CD1c-positive myeloid dendritic cell (primary cell): Measurements from ENCODE around the gene TAPT1.

Experiments
- DNase-seq: peaks from one replicate; pipeline ENCODE4 v3.0.0-alpha.2; 2016; ENCODE audit errors: extremely low spot score

TAPT1 gene

GRCh38 chr4:16136827-16137226, 89.4 kb downstream of the TAPT1 start:
- no peak for DNase-seq

GRCh38 chr4:16136311-16136710, 90.0 kb downstream of the TAPT1 start:
- no peak for DNase-seq

- no peak for DNase-seq
Measured at GRCh38 chr4:16133406-16133805, 92.9 kb downstream of the TAPT1 start.

- DNase-seq, result no peak
Measured at GRCh38 chr4:16131293-16131692, 95.0 kb downstream of the TAPT1 start.

GRCh38 chr4:16129336-16129735, 96.9 kb downstream of the TAPT1 start:
- DNase-seq, result no peak

GRCh38 chr4:16126714-16127113, 99.6 kb downstream of the TAPT1 start:
- no peak for DNase-seq

GRCh38 chr4:16125571-16126445, 100.5 kb downstream of the TAPT1 start:
- DNase-seq, result no peak

GRCh38 chr4:16124232-16124631, 102.0 kb downstream of the TAPT1 start:
- no peak for DNase-seq

GRCh38 chr4:16123356-16124084, 102.8 kb downstream of the TAPT1 start:
- no peak for DNase-seq

- no peak for DNase-seq
Measured at GRCh38 chr4:16122784-16123183, 103.5 kb downstream of the TAPT1 start.

- peak; percentile 62 for DNase-seq
Measured at GRCh38 chr4:16122308-16122711, 104.0 kb downstream of the TAPT1 start.

- no peak for DNase-seq
Measured at GRCh38 chr4:16120720-16121119, 105.6 kb downstream of the TAPT1 start.

GRCh38 chr4:16119981-16120380, 106.3 kb downstream of the TAPT1 start:
- DNase-seq, result no peak

GRCh38 chr4:16118090-16118489, 108.2 kb downstream of the TAPT1 start:
- DNase-seq, result no peak

- no peak for DNase-seq
Measured at GRCh38 chr4:16117164-16117563, 109.1 kb downstream of the TAPT1 start.

GRCh38 chr4:16116493-16116990, 109.7 kb downstream of the TAPT1 start:
- no peak for DNase-seq

GRCh38 chr4:16116019-16116418, 110.3 kb downstream of the TAPT1 start:
- DNase-seq, result no peak

- no peak for DNase-seq
Measured at GRCh38 chr4:16114546-16114945, 111.7 kb downstream of the TAPT1 start.

- no peak for DNase-seq
Measured at GRCh38 chr4:16113741-16114140, 112.5 kb downstream of the TAPT1 start.

- DNase-seq, result no peak
Measured at GRCh38 chr4:16111533-16111932, 114.7 kb downstream of the TAPT1 start.

GRCh38 chr4:16110661-16111290, 115.5 kb downstream of the TAPT1 start:
- DNase-seq, result no peak
